B cell (primary cell): ENCODE data around the gene TNFRSF12A. TPM values are rescaled to one million over a fixed set of nuclear protein-coding genes. Genes with fewer than 3 reads are reported as not detected.

Experiments used
- ATAC-seq: fragments of 200-7000 bp; cut with Tn5 transposase; one replicate; pipeline ENCODE4 v1.10.0; 2021; ENCODE audit warnings: low read depth, mild to moderate bottlenecking, moderate number of reproducible peaks, moderate library complexity
- CTCF ChIA-PET: fragments of 350-600 bp; sonication (Branson Sonifier 250); formaldehyde crosslinking; loops from one replicate; lab custom pipeline; 2021; ENCODE audit warnings: antibody characterized with exemption, inconsistent platforms; lab: Charles Lee
- POLR2A ChIA-PET: fragments of 350-600 bp; sonication (Branson Sonifier 250); formaldehyde crosslinking; loops from one replicate; lab custom pipeline; 2021; ENCODE audit warnings: antibody characterized with exemption; lab: Charles Lee
- DNase-seq: peaks from one replicate; pipeline ENCODE4 v3.0.0; 2013
- H2AFZ ChIP-seq: 2 replicates; pipeline ENCODE4 v1.6.1; 2012; ENCODE audit warnings: mild to moderate bottlenecking, low read depth, low read length; ENCODE audit not compliant: insufficient read depth, poor library complexity, severe bottlenecking
- H3K27ac ChIP-seq, 2 donors: 1 replicate in 1 of 2; 2 replicates in 1 of 2; pipeline ENCODE4 v1.5.1; 2012 to 2013; ENCODE audit warnings: low read length in 2 of 2, mild to moderate bottlenecking in 2 of 2, moderate library complexity in 1 of 2
- H3K27me3 ChIP-seq, 4 experiments: fragments of 200-600 bp in 1 of 4; sonication (generic) in 1 of 4; replicated peaks in 1 of 4; 1 replicate in 2 of 4; 2 replicates in 2 of 4; pipeline versions ENCODE4 v1.6.1 to v1.7.0; 2013 to 2016; ENCODE audit warnings: low read length in 3 of 4, mild to moderate bottlenecking in 2 of 4, mixed read lengths in 1 of 4, moderate library complexity in 1 of 4; ENCODE audit not compliant: insufficient read depth in 4 of 4, control insufficient read depth in 3 of 4; ENCODE audit errors: control extremely low read depth in 1 of 4
- H3K36me3 ChIP-seq, 2 experiments: replicated peaks in 1 of 2; 1 replicate in 1 of 2; 2 replicates in 1 of 2; pipeline versions ENCODE4 v1.6.1 to v1.7.1; 2013; ENCODE audit warnings: low read length in 1 of 2; ENCODE audit not compliant: insufficient read depth in 2 of 2, control insufficient read depth in 1 of 2; ENCODE audit errors: control extremely low read depth in 1 of 2, extremely low read depth in 1 of 2
- H3K4me1 ChIP-seq, 2 donors: fragments of 200-600 bp in 1 of 2; sonication (generic) in 1 of 2; 1 replicate in 1 of 2; 2 replicates in 1 of 2; pipeline versions ENCODE4 v1.5.1 to v1.6.1; 2013 to 2017; ENCODE audit warnings: low read length in 2 of 2; ENCODE audit not compliant: control insufficient read depth in 2 of 2, insufficient read depth in 2 of 2
- H3K4me2 ChIP-seq: replicated peaks from 2 replicates; pipeline ENCODE3; 2012; ENCODE audit warnings: mild to moderate bottlenecking, low read depth, low read length; ENCODE audit not compliant: poor library complexity, severe bottlenecking
- H3K4me3 ChIP-seq, 5 experiments: fragments of 200-600 bp in 1 of 5; sonication (generic) in 1 of 5; 1 replicate in 3 of 5; 2 replicates in 2 of 5; pipeline versions ENCODE4 v1.5.1 to v1.7.0; 2011 to 2016; ENCODE audit warnings: low read length in 4 of 5, mild to moderate bottlenecking in 4 of 5, low read depth in 2 of 5, control low read depth in 1 of 5, moderate library complexity in 1 of 5; ENCODE audit not compliant: insufficient read depth in 1 of 5; ENCODE audit errors: control extremely low read depth in 1 of 5, extremely low read depth in 1 of 5
- H3K79me2 ChIP-seq: fragments of 200-600 bp; sonication (generic); one replicate; pipeline ENCODE4 v1.6.0; 2016; ENCODE audit warnings: low read length; ENCODE audit not compliant: control insufficient read depth, insufficient read depth
- H3K9ac ChIP-seq: fragments of 200-600 bp; sonication (generic); 2 replicates; pipeline ENCODE4 v1.6.1; 2017; ENCODE audit warnings: mild to moderate bottlenecking, low read length, moderate library complexity
- H3K9me3 ChIP-seq, 3 donors: one replicate each; pipeline versions ENCODE4 v1.6.1 to v1.7.1; 2013; ENCODE audit warnings: low read length in 2 of 3; ENCODE audit not compliant: control insufficient read depth in 2 of 3, insufficient read depth in 1 of 3; ENCODE audit errors: control extremely low read depth in 1 of 3
- H4K20me1 ChIP-seq: 2 replicates; pipeline ENCODE4 v1.6.0; 2012; ENCODE audit warnings: mild to moderate bottlenecking, low read length; ENCODE audit not compliant: insufficient read depth, control insufficient read depth, poor library complexity, severe bottlenecking
- H3K27ac Mint-ChIP-seq: one replicate; pipeline ENCODE4 v1.8.0; 2021; ENCODE audit warnings: mixed read lengths
- H3K27me3 Mint-ChIP-seq: one replicate; pipeline ENCODE4 v1.8.0; 2021; ENCODE audit warnings: mixed read lengths
- H3K4me1 Mint-ChIP-seq: one replicate; pipeline ENCODE4 v1.8.0; 2021; ENCODE audit warnings: mixed read lengths
- H3K4me3 Mint-ChIP-seq: one replicate; pipeline ENCODE4 v1.8.0; 2021; ENCODE audit warnings: mixed read lengths
- H3K9me3 Mint-ChIP-seq: one replicate; pipeline ENCODE4 v1.8.0; 2022; ENCODE audit warnings: mixed read lengths; ENCODE audit not compliant: insufficient read depth
- CTCF ChIP-seq: fragments of 200-600 bp; IDR thresholded peaks from one replicate; pipeline ENCODE4 v1.8.0; 2022; ENCODE audit warnings: antibody characterized with exemption, mild to moderate bottlenecking
- EZH2 ChIP-seq: IDR thresholded peaks from 2 replicates; pipeline ENCODE4 v1.6.1; 2012; ENCODE audit warnings: borderline replicate concordance, low read depth, mild to moderate bottlenecking, moderate library complexity, low read length; ENCODE audit not compliant: insufficient read depth, poor library complexity, severe bottlenecking
- whole genome bisulfite sequencing: methylation state at CpG from one replicate; pipeline ENCODE4 v1.1.5; 2013; ENCODE audit warnings: missing lambda C conversion rate; ENCODE audit not compliant: insufficient coverage; 5-methylcytosine and 5-hydroxymethylcytosine counted together
- intact Hi-C: fragments of 100-400 bp; cut with micrococcal nuclease; formaldehyde crosslinking; loops from one replicate; pipeline ENCODE4 v1.10.0; 2022
- polyA plus RNA-seq: library from polyadenylated mRNA; depleted of rRNA; stranded (reverse); fragments of >200 nt; gene quantifications from 2 replicates; pipeline ENCODE4 v1.2.3, GENCODE V29; 2012
- total RNA-seq, 2 donors: library from RNA; stranded (reverse); fragments of 120-200 nt in 1 of 2; gene quantifications; 1 replicate in 1 of 2; 2 replicates in 1 of 2; pipeline versions ENCODE4 v1.2.3 to v1.2.4, GENCODE V29; 2013 to 2022

TNFRSF12A gene
- total and polyA plus RNA-seq, 2 donors (not counting 1 experiment from before 2014, with no cell fraction given) = 0.61 to 1.3 TPM

- Mint-ChIP-seq H3K9me3 (no peaks in the 10 kb centered on the region), H3K27me3 (peaks cover 4% of the 10 kb centered on the region), H3K4me3 (no peak overlapping the region), H3K4me1 (peaks cover 4% of the 10 kb centered on the region), H3K27ac (no peak overlapping the region)
- Histone ChIP-seq H3K4me2 (no peak overlapping the region), H2AFZ (no peak overlapping the region), H3K4me3 (no peak overlapping the region), H3K79me2 (no peaks in the 10 kb centered on the region), H3K27me3 (peaks cover 0 to 10% (median 2%) of the 10 kb centered on the region in 4 experiments), H3K9ac (no peak overlapping the region), H3K9me3 (peaks cover 0 to 1% (median 0%) of the 10 kb centered on the region in 3 donors), H3K36me3 (no peaks in the 10 kb centered on the region), H4K20me1 (no peaks in the 10 kb centered on the region), H3K27ac (no peak overlapping the region), H3K4me1 (peaks cover 10 to 12% of the 10 kb centered on the region in 2 donors)
- WGBS = 64% methylated on average over 14 of the region's 17 CpGs
- TF ChIP-seq CTCF = no peak
- no peak for TF ChIP-seq EZH2
- DNase-seq (no peak), ATAC-seq (no peak)
- ChIA-PET POLR2A (interaction anchor here (0.6 kb wide), 1 partner anchor 85 kb away, joined by 9 read pairs; no protein-coding TSS in a partner anchor), CTCF (no interaction called here)
- intact Hi-C loops = no loop called here
These were observed 46.4 kb upstream of the TNFRSF12A start for GRCh38 chr16:2973605-2974318.
